Fibroblast of skin of back (primary cell): Measurements from ENCODE around the gene POLR3C. TPM values are rescaled to one million over a fixed set of nuclear protein-coding genes. Genes with fewer than 3 reads are reported as not detected.
"Not testable (repeated sequence)": the region's sequence is repeated elsewhere in the genome, so short reads cannot be mapped to it uniquely, and the experiment has no call there.

Experiments used
- DNase-seq: peaks from one replicate; pipeline ENCODE4 v3.0.0-alpha.2; 2013
- polyA plus RNA-seq, 2 experiments: library from polyadenylated mRNA; unstranded; fragments of 120-200 nt; gene quantifications; one replicate each; pipeline ENCODE4 v1.2.1, GENCODE V29; 2013; ENCODE audit not compliant: insufficient read length in 2 of 2

Gene POLR3C
- polyA plus RNA-seq (2013, experiment 1 of 2; ENCODE audit: insufficient read length) = 33.0 TPM
- 25.1 TPM for polyA plus RNA-seq (2013, experiment 2 of 2; ENCODE audit: insufficient read length)

- DNase-seq = peak; percentile 94
Measured at GRCh38 chr1:145823565-145824498, at the start of gene POLR3C, which contains the start of gene RNF115. Gene POLR3C (plus strand): TSS chr1:145824200. CDS start chr1:145825777, 1,577 bp downstream. Gene RNF115 (minus strand): TSS chr1:145824095. CDS start chr1:145823873, 222 bp downstream.

GRCh38 chr1:145777357-145778145 lies 46.4 kb upstream of the POLR3C start:
- DNase-seq = no peak

- no peak for DNase-seq
Measured at GRCh38 chr1:145778146-145778540, 45.9 kb upstream of the POLR3C start.

GRCh38 chr1:145782272-145783099 lies 41.5 kb upstream of the POLR3C start:
- DNase-seq = peak; percentile 89

- peak; percentile 9 for DNase-seq
Measured at GRCh38 chr1:145784409-145784808, 39.6 kb upstream of the POLR3C start.

GRCh38 chr1:145785547-145785946 lies 38.5 kb upstream of the POLR3C start:
- DNase-seq = peak; percentile 6

- DNase-seq = no peak
Measured at GRCh38 chr1:145786271-145786670, 37.7 kb upstream of the POLR3C start.

GRCh38 chr1:145788580-145788979 lies 35.4 kb upstream of the POLR3C start:
- DNase-seq = no peak

- DNase-seq = not testable (repeated sequence)
Measured at GRCh38 chr1:145791860-145792259, 32.1 kb upstream of the POLR3C start.

GRCh38 chr1:145792484-145792883 lies 31.5 kb upstream of the POLR3C start:
- no peak for DNase-seq

- DNase-seq = no peak
Measured at GRCh38 chr1:145795257-145795881, 28.6 kb upstream of the POLR3C start.

- DNase-seq = no peak
Measured at GRCh38 chr1:145796753-145797152, 27.2 kb upstream of the POLR3C start.

- DNase-seq = no peak
Measured at GRCh38 chr1:145799806-145800205, 24.2 kb upstream of the POLR3C start.

- no peak for DNase-seq
Measured at GRCh38 chr1:145804235-145805045, 19.6 kb upstream of the POLR3C start.

- no peak for DNase-seq
Measured at GRCh38 chr1:145805057-145805456, 18.9 kb upstream of the POLR3C start.

- DNase-seq = no peak
Measured at GRCh38 chr1:145806408-145806807, 17.6 kb upstream of the POLR3C start.

- DNase-seq = no peak
Measured at GRCh38 chr1:145806844-145807243, 17.2 kb upstream of the POLR3C start.

GRCh38 chr1:145812977-145813810 lies 10.8 kb upstream of the POLR3C start:
- DNase-seq = not testable (repeated sequence)

GRCh38 chr1:145818095-145818494 lies 5.9 kb upstream of the POLR3C start:
- DNase-seq = peak; percentile 81
